ENCODE data around the gene PCDH9. TPM values are rescaled to one million over a fixed set of nuclear protein-coding genes. Genes with fewer than 3 reads are reported as not detected.

The PCDH9 gene
- total and polyA plus RNA-seq, 5 donors: 5.1 to 30.0 (median 27.8) TPM

DNA sequence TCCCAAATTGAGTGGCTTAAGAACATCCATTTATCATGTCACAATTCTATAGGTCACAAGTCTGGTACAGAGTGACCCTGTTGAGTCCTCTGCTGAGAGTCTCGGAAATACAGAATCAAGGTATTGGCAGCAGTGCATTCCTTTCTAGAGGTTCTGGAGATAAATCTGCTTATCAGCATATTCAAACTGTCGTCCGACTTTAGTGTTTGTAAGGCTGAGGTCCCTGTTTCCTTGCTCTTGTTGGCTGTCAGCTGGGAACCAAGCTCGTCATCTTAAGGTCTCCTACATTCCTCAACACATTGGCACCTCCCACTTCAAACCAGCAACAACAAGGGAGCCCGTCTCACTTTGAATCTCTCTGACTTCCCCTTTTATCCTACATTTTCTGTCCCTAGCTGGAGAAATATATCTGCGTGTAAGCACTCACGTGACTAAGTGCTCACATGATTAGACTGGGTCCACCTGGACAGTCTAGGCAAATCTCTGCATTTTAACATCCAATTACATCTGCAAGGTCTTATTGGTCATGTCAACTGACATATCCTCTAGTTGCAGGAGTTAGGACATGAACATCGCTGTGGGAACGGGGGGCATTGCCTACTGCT, 886.8 kb downstream of the PCDH9 start:
- Histone ChIP-seq H3K27me3 (ENCODE audit: control insufficient read depth, insufficient read depth) (no peaks in the 10 kb centered on the region), H3K4me3 (ENCODE audit: low read length) (no peak overlapping the region), H3K4me1 (ENCODE audit: control insufficient read depth, insufficient read depth, low read length) (peaks cover 1% of the 10 kb centered on the region), H3K27ac (ENCODE audit: low read length) (no peak overlapping the region), H3K9me3 (ENCODE audit: control insufficient read depth, low read length) (no peaks in the 10 kb centered on the region)
- 71% methylated on average over 9 of the region's 9 CpGs for WGBS
- intact Hi-C loops (cut with DNase I): no loop called here
- DNase-seq (no peak), ATAC-seq (no peak)

DNA sequence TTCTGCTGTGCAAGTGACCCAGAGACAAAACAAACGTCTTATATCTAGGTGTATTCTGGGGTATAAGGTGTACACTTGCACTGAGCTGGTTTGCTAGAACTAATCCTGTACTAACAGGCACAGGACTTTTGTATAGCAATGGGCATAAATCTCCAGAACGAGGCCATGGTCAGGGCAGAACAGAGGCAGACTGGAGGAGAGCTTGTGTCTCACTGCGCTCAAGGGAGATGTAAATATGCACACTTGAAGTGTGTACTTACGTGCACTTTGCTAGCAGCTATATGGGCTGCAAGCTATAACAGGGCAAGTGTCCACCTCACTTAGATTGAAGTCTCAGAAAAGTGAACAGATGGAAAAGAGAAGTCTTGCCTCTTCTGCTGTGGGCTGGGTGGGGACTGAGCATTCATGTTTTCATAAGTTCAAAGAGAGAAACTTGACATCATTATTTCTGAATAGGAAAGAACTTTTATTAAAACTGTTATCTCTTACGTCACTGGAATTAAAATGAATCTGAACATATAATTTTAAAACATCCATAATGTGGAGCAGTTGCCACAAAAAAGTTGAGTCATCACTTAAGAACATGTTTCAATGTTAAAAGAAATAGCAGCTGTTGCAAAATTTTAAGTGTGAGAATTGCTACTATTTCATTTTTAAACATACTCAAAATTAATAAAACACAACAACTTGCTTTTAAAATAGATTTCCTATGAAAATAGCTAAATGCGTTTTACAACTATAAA, 888.3 kb downstream of the PCDH9 start:
- DNase-seq (no peak), ATAC-seq (no peak)
- Histone ChIP-seq H3K9me3 (ENCODE audit: control insufficient read depth, low read length) (no peaks in the 10 kb centered on the region), H3K27me3 (ENCODE audit: control insufficient read depth, insufficient read depth) (no peaks in the 10 kb centered on the region), H3K4me1 (ENCODE audit: control insufficient read depth, insufficient read depth, low read length) (peaks cover 1% of the 10 kb centered on the region), H3K4me3 (ENCODE audit: low read length) (no peak overlapping the region), H3K27ac (ENCODE audit: low read length) (no peak overlapping the region)
- WGBS: 86% methylated on average over 6 of the region's 6 CpGs
- intact Hi-C loops (cut with DNase I): no loop called here

DNA sequence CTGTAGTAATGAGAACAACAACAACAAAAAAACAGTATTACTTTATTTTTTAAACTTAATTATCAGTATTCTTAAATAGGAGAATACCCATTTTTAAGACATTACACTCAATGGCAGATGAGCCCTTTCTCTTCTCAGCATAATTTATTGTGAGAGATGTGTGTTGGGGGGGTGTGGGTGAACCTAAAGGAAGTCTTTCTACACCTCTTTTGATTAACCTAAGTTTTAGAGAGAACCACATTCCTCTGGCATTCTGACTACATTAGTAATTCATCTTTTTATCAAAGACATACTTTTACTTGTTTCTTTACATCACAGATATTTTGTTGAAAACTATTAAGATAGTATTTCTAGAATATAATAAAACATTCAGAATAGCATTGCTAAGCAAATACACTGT, 890.9 kb downstream of the PCDH9 start:
- ATAC-seq: no peak
- Histone ChIP-seq H3K27ac (ENCODE audit: low read length) (no peak overlapping the region), H3K4me3 (ENCODE audit: low read length) (no peak overlapping the region), H3K4me1 (ENCODE audit: control insufficient read depth, insufficient read depth, low read length) (no peaks in the 10 kb centered on the region), H3K9me3 (ENCODE audit: control insufficient read depth, low read length) (no peaks in the 10 kb centered on the region), H3K27me3 (ENCODE audit: control insufficient read depth, insufficient read depth) (no peaks in the 10 kb centered on the region)
- intact Hi-C loops (cut with DNase I): no loop called here
- no peak for DNase-seq

DNA sequence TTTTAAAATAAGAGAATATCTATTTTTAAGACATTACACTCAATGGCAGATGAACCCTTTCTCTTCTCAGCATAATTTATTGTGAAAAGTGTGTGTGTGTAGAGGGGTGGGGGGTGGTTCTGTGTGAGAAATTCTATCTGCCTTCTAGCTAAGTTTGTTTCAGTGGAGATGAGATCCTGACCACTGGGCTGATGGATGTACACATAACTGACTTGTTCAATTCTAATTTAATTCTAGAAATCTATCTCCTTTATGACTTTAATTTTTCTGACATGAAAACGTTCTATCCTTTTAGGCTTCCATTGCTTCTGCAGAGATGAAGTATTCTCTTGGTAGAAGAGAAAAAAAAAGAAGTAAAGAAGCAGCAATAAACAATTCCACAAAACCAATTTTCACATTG, 891.6 kb downstream of the PCDH9 start:
- 52% methylated on average over 1 of the region's 1 CpG for WGBS
- no peaks in the 10 kb centered on the region for H3K27me3 ChIP-seq (ENCODE audit: control insufficient read depth, insufficient read depth)
- intact Hi-C loops (cut with DNase I): no loop called here
- H3K4me3 ChIP-seq (ENCODE audit: low read length): no peak overlapping the region
- ATAC-seq (no peak), DNase-seq (no peak)
- no peak overlapping the region for H3K27ac ChIP-seq (ENCODE audit: low read length)
- H3K4me1 ChIP-seq (ENCODE audit: control insufficient read depth, insufficient read depth, low read length): no peaks in the 10 kb centered on the region
- no peaks in the 10 kb centered on the region for H3K9me3 ChIP-seq (ENCODE audit: control insufficient read depth, low read length)

DNA sequence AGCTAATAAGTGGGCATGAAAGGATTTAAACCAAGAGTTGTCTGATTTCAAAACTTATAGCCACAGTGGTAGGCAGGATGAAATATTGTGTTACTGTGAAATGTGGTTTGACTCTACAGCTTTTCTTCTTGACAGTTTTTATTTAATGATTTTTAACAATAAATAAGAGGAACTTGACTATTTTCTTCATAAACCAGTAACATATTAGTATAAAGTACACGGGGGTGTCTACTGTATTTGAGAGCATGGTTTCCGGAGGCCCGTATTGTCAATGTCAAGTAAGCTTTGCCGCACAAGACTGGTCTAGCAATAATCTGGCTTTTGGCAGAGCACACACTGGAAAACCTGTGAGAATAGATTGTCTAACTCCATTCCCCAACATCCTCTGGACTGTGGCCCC, 894.5 kb downstream of the PCDH9 start:
- 91% methylated on average over 4 of the region's 4 CpGs for WGBS
- intact Hi-C loops (cut with DNase I): loop anchor here in 1 of 4 donors (2.0 kb wide), 1 partner anchor 39 kb away; no protein-coding TSS in a partner anchor
- H3K27ac ChIP-seq (ENCODE audit: low read length): no peak overlapping the region
- no peak for DNase-seq
- no peaks in the 10 kb centered on the region for H3K9me3 ChIP-seq (ENCODE audit: control insufficient read depth, low read length)
- no peaks in the 10 kb centered on the region for H3K27me3 ChIP-seq (ENCODE audit: control insufficient read depth, insufficient read depth)
- H3K4me3 ChIP-seq (ENCODE audit: low read length): no peak overlapping the region
- ATAC-seq: no peak
- H3K4me1 ChIP-seq (ENCODE audit: control insufficient read depth, insufficient read depth, low read length): no peaks in the 10 kb centered on the region

DNA sequence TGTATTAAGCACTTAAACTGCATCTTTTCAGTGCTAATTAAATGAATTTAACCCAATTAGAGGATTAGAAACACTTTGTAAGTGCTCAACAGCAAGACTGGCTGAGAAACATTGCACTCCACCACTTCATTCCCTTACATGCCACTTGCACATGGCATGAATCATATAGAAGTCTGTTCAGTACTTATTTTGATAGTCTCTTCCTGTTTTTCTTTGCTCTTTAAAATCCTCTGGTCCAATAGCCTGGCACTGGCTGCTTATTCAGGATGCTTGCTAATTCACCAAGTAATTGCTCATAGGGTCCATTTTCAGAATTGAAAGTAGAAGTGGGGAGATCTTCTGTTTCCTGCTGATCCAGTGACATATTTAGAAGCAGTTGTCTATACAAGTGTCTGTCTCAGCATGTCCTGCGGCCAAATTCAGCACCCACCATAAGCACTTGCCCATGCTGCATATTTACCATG, 900.1 kb downstream of the PCDH9 start:
- no peak overlapping the region for H3K27ac ChIP-seq (ENCODE audit: low read length)
- DNase-seq: no peak
- intact Hi-C loops (cut with DNase I): no loop called here
- H3K4me1 ChIP-seq (ENCODE audit: control insufficient read depth, insufficient read depth, low read length): no peaks in the 10 kb centered on the region
- no peak overlapping the region for H3K4me3 ChIP-seq (ENCODE audit: low read length)
- 63% methylated on average over 1 of the region's 1 CpG for WGBS
- no peaks in the 10 kb centered on the region for H3K9me3 ChIP-seq (ENCODE audit: control insufficient read depth, low read length)
- ATAC-seq: no peak
- no peaks in the 10 kb centered on the region for H3K27me3 ChIP-seq (ENCODE audit: control insufficient read depth, insufficient read depth)

DNA sequence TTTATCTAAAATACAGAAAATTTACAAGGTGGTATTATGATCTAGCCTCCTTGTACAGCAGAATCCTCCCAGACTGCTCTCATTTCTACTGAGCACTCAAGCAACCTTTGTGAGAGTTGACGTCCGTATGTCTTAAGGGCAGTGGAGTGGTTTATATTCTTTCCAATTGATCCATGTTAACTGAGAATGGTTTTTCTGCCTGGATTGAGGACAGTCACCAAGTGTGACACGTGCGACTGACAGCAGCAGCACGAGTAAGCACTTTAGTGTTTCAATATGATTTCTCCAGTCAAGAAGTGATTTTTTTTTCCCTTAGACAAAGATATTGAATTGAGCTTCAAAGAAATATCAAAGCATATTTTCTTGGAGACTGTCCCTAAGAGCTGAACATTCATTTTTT, 901.7 kb downstream of the PCDH9 start:
- ATAC-seq (no peak), DNase-seq (no peak)
- Histone ChIP-seq H3K4me1 (ENCODE audit: control insufficient read depth, insufficient read depth, low read length) (no peaks in the 10 kb centered on the region), H3K27ac (ENCODE audit: low read length) (no peak overlapping the region), H3K9me3 (ENCODE audit: control insufficient read depth, low read length) (no peaks in the 10 kb centered on the region), H3K27me3 (ENCODE audit: control insufficient read depth, insufficient read depth) (no peaks in the 10 kb centered on the region), H3K4me3 (ENCODE audit: low read length) (no peak overlapping the region)
- intact Hi-C loops (cut with DNase I): no loop called here
- WGBS: 92% methylated on average over 5 of the region's 5 CpGs

DNA sequence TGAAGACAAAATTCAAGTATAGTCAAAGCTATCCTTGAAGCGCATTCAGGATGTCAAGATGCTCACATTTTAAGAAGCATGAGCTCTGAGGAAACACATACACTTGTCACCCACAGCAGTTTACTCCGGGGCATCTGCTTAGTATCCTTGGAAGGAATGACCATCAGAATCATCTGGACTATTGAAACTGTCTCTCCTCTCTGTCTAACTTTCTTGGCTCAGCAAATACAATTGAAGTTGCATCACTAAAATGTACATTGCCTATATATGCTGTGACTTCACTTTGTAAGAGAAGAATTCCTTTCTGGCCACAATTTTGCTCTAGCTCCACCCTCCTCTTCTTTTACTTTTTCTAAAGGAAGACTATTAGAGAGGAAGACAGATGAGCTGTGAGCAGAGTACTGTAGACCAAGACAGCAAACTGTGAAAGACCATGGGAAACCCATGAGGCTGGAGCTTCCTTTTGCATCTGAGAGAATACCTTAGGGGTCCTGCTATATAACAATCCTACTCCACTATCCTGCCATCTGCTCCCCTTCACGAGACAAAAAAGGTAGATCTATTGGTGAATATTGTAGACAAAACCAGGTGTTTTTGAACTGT, 906.3 kb downstream of the PCDH9 start:
- Histone ChIP-seq H3K27ac (ENCODE audit: low read length) (no peak overlapping the region), H3K9me3 (ENCODE audit: control insufficient read depth, low read length) (no peaks in the 10 kb centered on the region), H3K4me1 (ENCODE audit: control insufficient read depth, insufficient read depth, low read length) (no peaks in the 10 kb centered on the region), H3K4me3 (ENCODE audit: low read length) (no peak overlapping the region), H3K27me3 (ENCODE audit: control insufficient read depth, insufficient read depth) (no peaks in the 10 kb centered on the region)
- intact Hi-C loops (cut with DNase I): no loop called here
- ATAC-seq: no peak
- WGBS: 84% methylated on average over 3 of the region's 3 CpGs
- no peak for DNase-seq

DNA sequence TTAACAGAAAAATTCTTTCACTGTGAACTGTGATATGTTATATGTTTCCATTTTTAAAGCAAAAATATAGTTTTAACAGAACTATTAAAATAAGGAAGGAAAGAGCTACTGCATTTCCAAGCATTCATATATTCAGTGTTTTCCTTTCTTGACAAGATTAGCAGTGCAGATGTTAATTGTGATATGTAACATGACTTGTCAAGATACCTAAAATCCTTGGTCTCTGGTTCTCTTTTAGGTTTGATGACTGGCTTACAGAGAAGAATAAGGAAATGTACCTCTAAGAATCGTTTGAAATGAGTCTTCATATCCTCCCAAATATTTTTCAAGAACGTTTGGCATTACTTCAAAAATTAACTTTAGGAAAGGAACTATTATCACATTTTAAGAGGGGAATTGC, 907.2 kb downstream of the PCDH9 start:
- no peak overlapping the region for H3K4me3 ChIP-seq (ENCODE audit: low read length)
- no peak for DNase-seq
- no peak for ATAC-seq
- intact Hi-C loops (cut with DNase I): no loop called here
- H3K27me3 ChIP-seq (ENCODE audit: control insufficient read depth, insufficient read depth): no peaks in the 10 kb centered on the region
- no peaks in the 10 kb centered on the region for H3K4me1 ChIP-seq (ENCODE audit: control insufficient read depth, insufficient read depth, low read length)
- WGBS: 22% methylated on average over 2 of the region's 2 CpGs
- H3K9me3 ChIP-seq (ENCODE audit: control insufficient read depth, low read length): no peaks in the 10 kb centered on the region
- no peak overlapping the region for H3K27ac ChIP-seq (ENCODE audit: low read length)

DNA sequence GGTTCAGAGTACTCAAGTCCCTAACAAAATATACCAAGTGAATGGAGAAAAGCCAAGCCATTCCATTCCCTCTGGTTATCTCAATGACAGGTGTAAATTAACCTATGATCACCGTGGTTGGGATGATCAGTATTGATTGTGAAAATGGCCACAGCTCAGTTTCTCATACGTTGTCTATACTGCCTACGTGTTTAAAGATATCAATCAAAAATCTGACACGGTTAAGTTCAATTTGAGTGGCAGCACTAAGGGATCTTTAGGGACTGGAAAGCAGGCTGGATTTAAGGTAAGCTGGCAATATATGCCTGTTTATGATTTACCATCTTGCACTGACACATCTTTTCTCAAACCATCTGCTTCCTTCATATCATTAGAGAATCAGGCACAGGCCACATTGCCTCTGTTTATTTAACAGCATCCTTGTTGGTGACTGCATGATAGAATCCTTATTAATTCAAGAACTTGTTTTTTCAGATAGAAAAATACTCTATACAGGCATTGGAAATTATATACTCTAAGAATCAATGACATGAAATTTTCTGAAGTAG, 907.9 kb downstream of the PCDH9 start:
- Histone ChIP-seq H3K27me3 (ENCODE audit: control insufficient read depth, insufficient read depth) (no peaks in the 10 kb centered on the region), H3K9me3 (ENCODE audit: control insufficient read depth, low read length) (no peaks in the 10 kb centered on the region), H3K27ac (ENCODE audit: low read length) (no peak overlapping the region), H3K4me3 (ENCODE audit: low read length) (no peak overlapping the region), H3K4me1 (ENCODE audit: control insufficient read depth, insufficient read depth, low read length) (no peaks in the 10 kb centered on the region)
- no peak for ATAC-seq
- intact Hi-C loops (cut with DNase I): no loop called here
- WGBS: 86% methylated on average over 4 of the region's 4 CpGs
- DNase-seq: no peak

DNA sequence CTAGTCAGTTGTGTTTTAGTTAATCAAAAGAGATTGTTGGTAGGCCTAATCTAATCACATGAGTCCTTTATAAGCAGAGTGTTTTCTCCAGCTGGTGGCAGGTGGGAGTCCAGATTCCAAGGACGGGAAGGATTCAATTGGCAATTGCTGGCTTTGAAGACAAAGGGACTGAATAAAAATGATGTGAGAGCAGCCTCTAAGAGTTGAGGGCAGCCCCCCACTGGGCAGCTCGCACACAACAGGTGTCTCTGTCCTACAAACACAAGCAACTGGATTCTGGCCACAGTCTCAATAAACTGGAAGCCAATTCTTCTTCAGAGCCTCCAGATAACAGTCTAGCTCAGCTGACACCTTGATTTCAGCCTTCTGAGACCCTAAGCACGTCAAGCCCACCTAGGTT, 915.2 kb downstream of the PCDH9 start:
- Histone ChIP-seq H3K27me3 (ENCODE audit: control insufficient read depth, insufficient read depth) (no peaks in the 10 kb centered on the region), H3K4me3 (ENCODE audit: low read length) (no peak overlapping the region), H3K4me1 (ENCODE audit: control insufficient read depth, insufficient read depth, low read length) (no peaks in the 10 kb centered on the region), H3K9me3 (ENCODE audit: control insufficient read depth, low read length) (no peaks in the 10 kb centered on the region), H3K27ac (ENCODE audit: low read length) (no peak overlapping the region)
- ATAC-seq (no peak), DNase-seq (no peak)
- intact Hi-C loops (cut with DNase I): no loop called here
- WGBS: 79% methylated on average over 3 of the region's 3 CpGs
